GM23338 (cell line): ENCODE results near the gene GALNT13. TPM values are rescaled to one million over a fixed set of nuclear protein-coding genes. Genes with fewer than 3 reads are reported as not detected.

Experiments
- ATAC-seq: fragments of 200-7000 bp; cut with Tn5 transposase; 3 replicates; pipeline ENCODE4 v1.9.1; 2020
- DNase-seq: peaks from one replicate; pipeline ENCODE4 v3.0.0-alpha.2; 2015; ENCODE audit warnings: low spot score
- H2AFZ ChIP-seq: fragments of 200-600 bp; sonication (generic); 2 replicates; pipeline ENCODE4 v1.8.0; 2016; ENCODE audit warnings: antibody characterized with exemption, mild to moderate bottlenecking, moderate library complexity
- H3F3A ChIP-seq: fragments of 200-600 bp; sonication (generic); replicated peaks from 2 replicates; pipeline ENCODE4 v1.8.0; 2017; ENCODE audit warnings: antibody characterized with exemption, mixed run types, low read depth
- H3K27ac ChIP-seq: fragments of 200-600 bp; sonication (generic); 2 replicates; pipeline ENCODE4 v1.6.1; 2016; ENCODE audit warnings: low read depth
- H3K27me3 ChIP-seq: fragments of 200-600 bp; sonication (generic); 2 replicates; pipeline ENCODE4 v1.8.0; 2016; ENCODE audit warnings: mild to moderate bottlenecking, mixed run types, moderate library complexity; ENCODE audit not compliant: insufficient read depth
- H3K36me3 ChIP-seq: fragments of 200-600 bp; sonication (generic); 2 replicates; pipeline ENCODE4 v1.8.0; 2016; ENCODE audit warnings: mild to moderate bottlenecking; ENCODE audit not compliant: insufficient read depth
- H3K4me1 ChIP-seq: fragments of 200-600 bp; sonication (generic); 2 replicates; pipeline ENCODE4 v1.8.0; 2016; ENCODE audit warnings: mild to moderate bottlenecking, moderate library complexity; ENCODE audit not compliant: insufficient read depth
- H3K4me2 ChIP-seq: fragments of 200-600 bp; sonication (generic); 2 replicates; pipeline ENCODE4 v1.7.1; 2017; ENCODE audit warnings: mixed run types
- H3K4me3 ChIP-seq: fragments of 200-600 bp; sonication (generic); 2 replicates; pipeline ENCODE4 v1.6.1; 2016; ENCODE audit warnings: mixed run types
- H3K79me2 ChIP-seq: fragments of 200-600 bp; sonication (generic); replicated peaks from 2 replicates; pipeline ENCODE4 v1.8.0; 2017; ENCODE audit warnings: mild to moderate bottlenecking; ENCODE audit not compliant: insufficient read depth
- H3K9me2 ChIP-seq: fragments of 200-600 bp; sonication (generic); 2 replicates; pipeline ENCODE4 v1.8.0; 2017; ENCODE audit not compliant: insufficient read depth
- H4K20me1 ChIP-seq: fragments of 200-600 bp; sonication (generic); replicated peaks from 2 replicates; pipeline ENCODE4 v1.8.0; 2017; ENCODE audit warnings: mild to moderate bottlenecking; ENCODE audit not compliant: insufficient read depth
- H3K27ac Mint-ChIP-seq: 2 replicates; pipeline ENCODE4 v1.8.0; 2020; ENCODE audit warnings: inconsistent platforms, mild to moderate bottlenecking, moderate library complexity, mixed read lengths
- H3K27me3 Mint-ChIP-seq: 3 replicates; pipeline ENCODE4 v1.8.0; 2022; ENCODE audit warnings: low read depth, mild to moderate bottlenecking, moderate library complexity, mixed read lengths, inconsistent platforms; ENCODE audit not compliant: insufficient read depth, poor library complexity
- H3K36me3 Mint-ChIP-seq: 3 replicates; pipeline ENCODE4 v1.8.0; 2021; ENCODE audit warnings: low read depth, mild to moderate bottlenecking, inconsistent platforms, moderate library complexity, mixed read lengths
- H3K4me1 Mint-ChIP-seq: 3 replicates; pipeline ENCODE4 v1.8.0; 2020; ENCODE audit warnings: mild to moderate bottlenecking, inconsistent platforms, mixed read lengths
- H3K4me3 Mint-ChIP-seq: 3 replicates; pipeline ENCODE4 v1.8.0; 2021; ENCODE audit warnings: moderate library complexity, mild to moderate bottlenecking, inconsistent platforms, mixed read lengths
- H3K9me3 Mint-ChIP-seq: 3 replicates; pipeline ENCODE4 v1.8.0; 2020; ENCODE audit warnings: moderate library complexity, mild to moderate bottlenecking, inconsistent platforms, mixed read lengths
- EZH2 ChIP-seq: fragments of 200-600 bp; sonication (generic); IDR thresholded peaks from one replicate; pipeline ENCODE4 v1.8.0; 2017; ENCODE audit warnings: antibody characterized with exemption, mild to moderate bottlenecking, low read depth; ENCODE audit not compliant: unreplicated experiment
- EZH2phosphoT487 ChIP-seq: fragments of 200-600 bp; sonication (generic); IDR thresholded peaks from one replicate; pipeline ENCODE4 v1.8.1; 2018; ENCODE audit warnings: antibody characterized with exemption; ENCODE audit not compliant: unreplicated experiment
- JUNB ChIP-seq: IDR thresholded peaks from one replicate; pipeline ENCODE4 v1.6.1; 2016; ENCODE audit warnings: antibody characterized with exemption; ENCODE audit not compliant: unreplicated experiment
- POLR2AphosphoS5 ChIP-seq: IDR thresholded peaks from 2 replicates; pipeline ENCODE4 v1.6.1; 2016; ENCODE audit warnings: antibody characterized with exemption, low read depth
- STAT1 ChIP-seq: IDR thresholded peaks from one replicate; pipeline ENCODE4 v1.6.1; 2016; ENCODE audit warnings: antibody characterized with exemption; ENCODE audit not compliant: unreplicated experiment
- ZNF114 ChIP-seq: fragments of 250-450 bp; sonication (Bioruptor Pico); IDR thresholded peaks from 2 replicates; pipeline ENCODE4 v1.5.0; 2020; ENCODE audit warnings: mild to moderate bottlenecking, moderate library complexity
- ZNF331 ChIP-seq: fragments of 250-450 bp; sonication (Bioruptor Pico); IDR thresholded peaks from 2 replicates; pipeline ENCODE4 v1.5.0; 2020; ENCODE audit warnings: low read depth, mild to moderate bottlenecking, moderate library complexity
- polyA plus RNA-seq: library from polyadenylated mRNA; unstranded; fragments of >200 nt; fragmentation: Nextera tagmentation; extraction: Ambion mirVana; gene quantifications from 2 replicates; pipeline ENCODE4 v1.2.1, GENCODE V29; 2016
- total RNA-seq: library from RNA; depleted of rRNA; stranded (reverse); fragments of >200 nt; shearing (Covaris generic); gene quantifications from 2 replicates; pipeline ENCODE4 v1.2.3, GENCODE V29; 2014
- TF ChIP-seq, protein P1 (sequence below): fragments of 250-450 bp; sonication (Bioruptor Pico); IDR thresholded peaks from 2 replicates; pipeline ENCODE4 v1.5.0; 2020; ENCODE audit warnings: mild to moderate bottlenecking, moderate library complexity
- TF ChIP-seq, protein P2 (sequence below): IDR thresholded peaks from 2 replicates; pipeline ENCODE4 v1.6.1; 2016; ENCODE audit warnings: antibody characterized with exemption
- TF ChIP-seq, protein P3 (sequence below), 2 experiments: fragments of 200-600 bp in 1 of 2; sonication (generic) in 1 of 2; conservative IDR thresholded peaks; 2 replicates each; pipeline versions ENCODE4 v1.5.1 to v1.6.1; 2016 to 2017; ENCODE audit warnings: antibody characterized with exemption in 2 of 2, low read depth in 2 of 2, mild to moderate bottlenecking in 2 of 2, moderate library complexity in 1 of 2
- TF ChIP-seq, protein P4 (sequence below): IDR thresholded peaks from one replicate; pipeline ENCODE4 v1.6.1; 2018; ENCODE audit warnings: antibody characterized with exemption; ENCODE audit not compliant: unreplicated experiment

GALNT13 gene
- total and polyA plus RNA-seq, 2 experiments from 2014 or later, result 3.5 to 5.2 TPM

DNA sequence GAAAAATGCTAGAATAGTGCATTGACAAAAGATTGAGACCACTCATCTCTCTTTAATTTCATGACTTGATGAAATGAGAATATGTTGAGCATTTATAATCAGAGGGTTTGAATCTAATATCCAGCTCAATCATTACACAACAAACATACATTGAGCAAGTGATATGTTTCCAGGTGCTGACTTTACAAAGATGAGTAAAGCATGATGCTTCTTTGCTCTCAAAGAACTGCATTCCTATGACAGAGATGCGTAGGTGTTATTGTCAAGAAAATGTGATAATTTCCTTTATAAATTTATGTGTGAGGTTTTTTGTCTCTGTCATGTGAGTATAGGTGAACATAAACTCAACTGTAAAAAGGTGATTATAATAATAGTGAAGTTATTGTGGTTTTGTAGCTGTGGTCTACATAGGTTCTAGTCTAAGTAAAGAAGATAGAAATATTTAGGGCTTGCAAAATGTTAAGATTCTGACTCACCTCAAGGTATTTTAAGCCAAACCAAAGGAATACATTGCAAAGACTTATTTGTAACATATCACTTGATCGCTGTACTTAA lies 389.8 kb downstream of the GALNT13 start (continued):
- TF ChIP-seq, protein P1, sequence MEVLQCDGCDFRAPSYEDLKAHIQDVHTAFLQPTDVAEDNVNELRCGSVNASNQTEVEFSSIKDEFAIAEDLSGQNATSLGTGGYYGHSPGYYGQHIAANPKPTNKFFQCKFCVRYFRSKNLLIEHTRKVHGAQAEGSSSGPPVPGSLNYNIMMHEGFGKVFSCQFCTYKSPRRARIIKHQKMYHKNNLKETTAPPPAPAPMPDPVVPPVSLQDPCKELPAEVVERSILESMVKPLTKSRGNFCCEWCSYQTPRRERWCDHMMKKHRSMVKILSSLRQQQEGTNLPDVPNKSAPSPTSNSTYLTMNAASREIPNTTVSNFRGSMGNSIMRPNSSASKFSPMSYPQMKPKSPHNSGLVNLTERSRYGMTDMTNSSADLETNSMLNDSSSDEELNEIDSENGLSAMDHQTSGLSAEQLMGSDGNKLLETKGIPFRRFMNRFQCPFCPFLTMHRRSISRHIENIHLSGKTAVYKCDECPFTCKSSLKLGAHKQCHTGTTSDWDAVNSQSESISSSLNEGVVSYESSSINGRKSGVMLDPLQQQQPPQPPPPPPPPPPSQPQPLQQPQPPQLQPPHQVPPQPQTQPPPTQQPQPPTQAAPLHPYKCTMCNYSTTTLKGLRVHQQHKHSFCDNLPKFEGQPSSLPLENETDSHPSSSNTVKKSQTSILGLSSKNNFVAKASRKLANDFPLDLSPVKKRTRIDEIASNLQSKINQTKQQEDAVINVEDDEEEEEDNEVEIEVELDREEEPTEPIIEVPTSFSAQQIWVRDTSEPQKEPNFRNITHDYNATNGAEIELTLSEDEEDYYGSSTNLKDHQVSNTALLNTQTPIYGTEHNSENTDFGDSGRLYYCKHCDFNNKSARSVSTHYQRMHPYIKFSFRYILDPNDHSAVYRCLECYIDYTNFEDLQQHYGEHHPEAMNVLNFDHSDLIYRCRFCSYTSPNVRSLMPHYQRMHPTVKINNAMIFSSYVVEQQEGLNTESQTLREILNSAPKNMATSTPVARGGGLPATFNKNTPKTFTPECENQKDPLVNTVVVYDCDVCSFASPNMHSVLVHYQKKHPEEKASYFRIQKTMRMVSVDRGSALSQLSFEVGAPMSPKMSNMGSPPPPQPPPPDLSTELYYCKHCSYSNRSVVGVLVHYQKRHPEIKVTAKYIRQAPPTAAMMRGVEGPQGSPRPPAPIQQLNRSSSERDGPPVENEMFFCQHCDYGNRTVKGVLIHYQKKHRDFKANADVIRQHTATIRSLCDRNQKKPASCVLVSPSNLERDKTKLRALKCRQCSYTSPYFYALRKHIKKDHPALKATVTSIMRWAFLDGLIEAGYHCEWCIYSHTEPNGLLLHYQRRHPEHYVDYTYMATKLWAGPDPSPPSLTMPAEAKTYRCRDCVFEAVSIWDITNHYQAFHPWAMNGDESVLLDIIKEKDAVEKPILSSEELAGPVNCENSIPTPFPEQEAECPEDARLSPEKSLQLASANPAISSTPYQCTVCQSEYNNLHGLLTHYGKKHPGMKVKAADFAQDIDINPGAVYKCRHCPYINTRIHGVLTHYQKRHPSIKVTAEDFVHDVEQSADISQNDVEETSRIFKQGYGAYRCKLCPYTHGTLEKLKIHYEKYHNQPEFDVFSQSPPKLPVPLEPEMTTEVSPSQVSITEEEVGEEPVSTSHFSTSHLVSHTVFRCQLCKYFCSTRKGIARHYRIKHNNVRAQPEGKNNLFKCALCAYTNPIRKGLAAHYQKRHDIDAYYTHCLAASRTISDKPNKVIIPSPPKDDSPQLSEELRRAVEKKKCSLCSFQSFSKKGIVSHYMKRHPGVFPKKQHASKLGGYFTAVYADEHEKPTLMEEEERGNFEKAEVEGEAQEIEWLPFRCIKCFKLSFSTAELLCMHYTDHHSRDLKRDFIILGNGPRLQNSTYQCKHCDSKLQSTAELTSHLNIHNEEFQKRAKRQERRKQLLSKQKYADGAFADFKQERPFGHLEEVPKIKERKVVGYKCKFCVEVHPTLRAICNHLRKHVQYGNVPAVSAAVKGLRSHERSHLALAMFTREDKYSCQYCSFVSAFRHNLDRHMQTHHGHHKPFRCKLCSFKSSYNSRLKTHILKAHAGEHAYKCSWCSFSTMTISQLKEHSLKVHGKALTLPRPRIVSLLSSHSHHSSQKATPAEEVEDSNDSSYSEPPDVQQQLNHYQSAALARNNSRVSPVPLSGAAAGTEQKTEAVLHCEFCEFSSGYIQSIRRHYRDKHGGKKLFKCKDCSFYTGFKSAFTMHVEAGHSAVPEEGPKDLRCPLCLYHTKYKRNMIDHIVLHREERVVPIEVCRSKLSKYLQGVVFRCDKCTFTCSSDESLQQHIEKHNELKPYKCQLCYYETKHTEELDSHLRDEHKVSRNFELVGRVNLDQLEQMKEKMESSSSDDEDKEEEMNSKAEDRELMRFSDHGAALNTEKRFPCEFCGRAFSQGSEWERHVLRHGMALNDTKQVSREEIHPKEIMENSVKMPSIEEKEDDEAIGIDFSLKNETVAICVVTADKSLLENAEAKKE (CRISPR knock-in tag), result no peak
- TF ChIP-seq, protein P2, sequence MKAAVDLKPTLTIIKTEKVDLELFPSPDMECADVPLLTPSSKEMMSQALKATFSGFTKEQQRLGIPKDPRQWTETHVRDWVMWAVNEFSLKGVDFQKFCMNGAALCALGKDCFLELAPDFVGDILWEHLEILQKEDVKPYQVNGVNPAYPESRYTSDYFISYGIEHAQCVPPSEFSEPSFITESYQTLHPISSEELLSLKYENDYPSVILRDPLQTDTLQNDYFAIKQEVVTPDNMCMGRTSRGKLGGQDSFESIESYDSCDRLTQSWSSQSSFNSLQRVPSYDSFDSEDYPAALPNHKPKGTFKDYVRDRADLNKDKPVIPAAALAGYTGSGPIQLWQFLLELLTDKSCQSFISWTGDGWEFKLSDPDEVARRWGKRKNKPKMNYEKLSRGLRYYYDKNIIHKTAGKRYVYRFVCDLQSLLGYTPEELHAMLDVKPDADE, result no peak
- no peak for TF ChIP-seq EZH2phosphoT487
- no peak for TF ChIP-seq POLR2AphosphoS5
- no peak for TF ChIP-seq STAT1

DNA sequence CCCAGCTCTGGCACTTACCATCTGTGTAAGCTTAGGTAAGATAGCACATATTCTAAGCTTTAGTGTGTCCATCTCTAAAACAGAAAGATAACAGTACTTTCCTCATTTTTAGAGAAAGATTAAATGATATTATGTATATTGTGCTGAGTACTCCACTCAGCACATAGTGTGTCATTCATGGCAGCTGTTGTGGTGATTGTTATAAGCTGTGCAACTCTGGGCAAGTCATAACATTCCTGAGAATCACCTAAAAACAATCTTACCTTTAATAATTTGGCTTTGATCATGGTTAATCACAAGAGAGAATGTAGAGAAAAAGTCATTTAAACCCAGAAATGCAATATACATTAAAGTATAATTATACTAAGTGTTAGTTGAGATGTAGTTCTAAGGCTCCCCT lies 391.5 kb downstream of the GALNT13 start:
- Mint-ChIP-seq H3K36me3 (no peaks in the 10 kb centered on the region), H3K4me3 (no peak overlapping the region), H3K27me3 (peaks cover 1% of the 10 kb centered on the region), H3K4me1 (no peaks in the 10 kb centered on the region), H3K27ac (no peak overlapping the region), H3K9me3 (no peaks in the 10 kb centered on the region)
- Histone ChIP-seq H2AFZ (no peak overlapping the region), H3K4me1 (no peaks in the 10 kb centered on the region), H3K79me2 (no peaks in the 10 kb centered on the region), H3K4me3 (no peak overlapping the region), H3K27me3 (no peaks in the 10 kb centered on the region), H3K4me2 (no peak overlapping the region), H3K36me3 (no peaks in the 10 kb centered on the region), H3K27ac (no peak overlapping the region), H4K20me1 (no peaks in the 10 kb centered on the region), H3K9me2 (no peaks in the 10 kb centered on the region), H3F3A (no peaks in the 10 kb centered on the region)
- DNase-seq (no peak), ATAC-seq (no peak)
- TF ChIP-seq EZH2 (no peak), JUNB (no peak), ZNF331 (no peak), STAT1 (no peak), ZNF114 (CRISPR knock-in tag) (no peak), POLR2AphosphoS5 (no peak)
- TF ChIP-seq, protein P3, sequence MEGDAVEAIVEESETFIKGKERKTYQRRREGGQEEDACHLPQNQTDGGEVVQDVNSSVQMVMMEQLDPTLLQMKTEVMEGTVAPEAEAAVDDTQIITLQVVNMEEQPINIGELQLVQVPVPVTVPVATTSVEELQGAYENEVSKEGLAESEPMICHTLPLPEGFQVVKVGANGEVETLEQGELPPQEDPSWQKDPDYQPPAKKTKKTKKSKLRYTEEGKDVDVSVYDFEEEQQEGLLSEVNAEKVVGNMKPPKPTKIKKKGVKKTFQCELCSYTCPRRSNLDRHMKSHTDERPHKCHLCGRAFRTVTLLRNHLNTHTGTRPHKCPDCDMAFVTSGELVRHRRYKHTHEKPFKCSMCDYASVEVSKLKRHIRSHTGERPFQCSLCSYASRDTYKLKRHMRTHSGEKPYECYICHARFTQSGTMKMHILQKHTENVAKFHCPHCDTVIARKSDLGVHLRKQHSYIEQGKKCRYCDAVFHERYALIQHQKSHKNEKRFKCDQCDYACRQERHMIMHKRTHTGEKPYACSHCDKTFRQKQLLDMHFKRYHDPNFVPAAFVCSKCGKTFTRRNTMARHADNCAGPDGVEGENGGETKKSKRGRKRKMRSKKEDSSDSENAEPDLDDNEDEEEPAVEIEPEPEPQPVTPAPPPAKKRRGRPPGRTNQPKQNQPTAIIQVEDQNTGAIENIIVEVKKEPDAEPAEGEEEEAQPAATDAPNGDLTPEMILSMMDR (conservative IDR thresholded peaks at IDR 0.05; ENCODE audit: low read depth in 2 of 2), result no peak
- TF ChIP-seq, protein P2, result no peak
- TF ChIP-seq, protein P4, sequence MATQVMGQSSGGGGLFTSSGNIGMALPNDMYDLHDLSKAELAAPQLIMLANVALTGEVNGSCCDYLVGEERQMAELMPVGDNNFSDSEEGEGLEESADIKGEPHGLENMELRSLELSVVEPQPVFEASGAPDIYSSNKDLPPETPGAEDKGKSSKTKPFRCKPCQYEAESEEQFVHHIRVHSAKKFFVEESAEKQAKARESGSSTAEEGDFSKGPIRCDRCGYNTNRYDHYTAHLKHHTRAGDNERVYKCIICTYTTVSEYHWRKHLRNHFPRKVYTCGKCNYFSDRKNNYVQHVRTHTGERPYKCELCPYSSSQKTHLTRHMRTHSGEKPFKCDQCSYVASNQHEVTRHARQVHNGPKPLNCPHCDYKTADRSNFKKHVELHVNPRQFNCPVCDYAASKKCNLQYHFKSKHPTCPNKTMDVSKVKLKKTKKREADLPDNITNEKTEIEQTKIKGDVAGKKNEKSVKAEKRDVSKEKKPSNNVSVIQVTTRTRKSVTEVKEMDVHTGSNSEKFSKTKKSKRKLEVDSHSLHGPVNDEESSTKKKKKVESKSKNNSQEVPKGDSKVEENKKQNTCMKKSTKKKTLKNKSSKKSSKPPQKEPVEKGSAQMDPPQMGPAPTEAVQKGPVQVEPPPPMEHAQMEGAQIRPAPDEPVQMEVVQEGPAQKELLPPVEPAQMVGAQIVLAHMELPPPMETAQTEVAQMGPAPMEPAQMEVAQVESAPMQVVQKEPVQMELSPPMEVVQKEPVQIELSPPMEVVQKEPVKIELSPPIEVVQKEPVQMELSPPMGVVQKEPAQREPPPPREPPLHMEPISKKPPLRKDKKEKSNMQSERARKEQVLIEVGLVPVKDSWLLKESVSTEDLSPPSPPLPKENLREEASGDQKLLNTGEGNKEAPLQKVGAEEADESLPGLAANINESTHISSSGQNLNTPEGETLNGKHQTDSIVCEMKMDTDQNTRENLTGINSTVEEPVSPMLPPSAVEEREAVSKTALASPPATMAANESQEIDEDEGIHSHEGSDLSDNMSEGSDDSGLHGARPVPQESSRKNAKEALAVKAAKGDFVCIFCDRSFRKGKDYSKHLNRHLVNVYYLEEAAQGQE, result no peak
